Kidney epithelial cell (primary cell): ENCODE results near the gene OR2V2. TPM values are rescaled to one million over a fixed set of nuclear protein-coding genes. Genes with fewer than 3 reads are reported as not detected.

Experiments used
- DNase-seq: peaks from one replicate; pipeline ENCODE4 v3.0.0-alpha.2; 2010; ENCODE audit warnings: low read depth
- H3K27me3 ChIP-seq: 2 replicates; pipeline ENCODE4 v1.6.0; 2011; ENCODE audit warnings: low read length; ENCODE audit not compliant: control insufficient read depth, insufficient read depth
- H3K36me3 ChIP-seq: 2 replicates; pipeline ENCODE4 v1.5.1; 2011; ENCODE audit warnings: low read length; ENCODE audit not compliant: control insufficient read depth, insufficient read depth
- H3K4me3 ChIP-seq: 2 replicates; pipeline ENCODE4 v1.5.1; 2011; ENCODE audit warnings: low read depth, mild to moderate bottlenecking, control low read depth, low read length
- CTCF ChIP-seq: IDR thresholded peaks from 2 replicates; pipeline ENCODE4 v1.5.1; 2011; ENCODE audit warnings: mild to moderate bottlenecking, moderate library complexity, low read length, control low read depth, inconsistent platforms; ENCODE audit not compliant: insufficient read depth, poor library complexity, severe bottlenecking
- total RNA-seq: library from RNA; depleted of rRNA; stranded (reverse); fragments of >200 nt; gene quantifications from 2 replicates; pipeline ENCODE4 v1.2.3, GENCODE V29; 2015

Gene OR2V2
- total RNA-seq, 1 donor from 2014 or later: not detected

- TF ChIP-seq CTCF: no peak
- no peak for DNase-seq
- H3K4me3 ChIP-seq: no peak overlapping the region
- no peaks in the 10 kb centered on the region for H3K36me3 ChIP-seq
- H3K27me3 ChIP-seq: no peaks in the 10 kb centered on the region
Observed at GRCh38 chr5:181120306-181120705, 27.1 kb upstream of the OR2V2 start.

GRCh38 chr5:181120761-181121160 is 26.6 kb upstream of the OR2V2 start:
- TF ChIP-seq CTCF: no peak
- Histone ChIP-seq H3K4me3 (no peak overlapping the region), H3K36me3 (no peaks in the 10 kb centered on the region), H3K27me3 (no peaks in the 10 kb centered on the region)
- DNase-seq: no peak

- no peak for TF ChIP-seq CTCF
- DNase-seq: no peak
Observed at GRCh38 chr5:181121675-181122561, 25.5 kb upstream of the OR2V2 start.

GRCh38 chr5:181124526-181124925 is 22.9 kb upstream of the OR2V2 start:
- Histone ChIP-seq H3K4me3 (no peak overlapping the region), H3K36me3 (no peaks in the 10 kb centered on the region), H3K27me3 (peaks cover 4% of the 10 kb centered on the region)
- no peak for DNase-seq
- no peak for TF ChIP-seq CTCF

More at GRCh38 chr5:181121675-181122561, 25.5 kb upstream of the OR2V2 start:
- H3K27me3 ChIP-seq: no peaks in the 10 kb centered on the region
- H3K36me3 ChIP-seq: no peaks in the 10 kb centered on the region
- H3K4me3 ChIP-seq: no peak overlapping the region

- DNase-seq: no peak
- no peak for TF ChIP-seq CTCF
- peaks cover 8% of the 10 kb centered on the region for H3K27me3 ChIP-seq
- H3K36me3 ChIP-seq: no peaks in the 10 kb centered on the region
- no peak overlapping the region for H3K4me3 ChIP-seq
Observed at GRCh38 chr5:181126841-181127240, 20.5 kb upstream of the OR2V2 start.
